Upper lobe of right lung (tissue), 1 donor: ENCODE results near the gene GDPD5. TPM values are rescaled to one million over a fixed set of nuclear protein-coding genes. Genes with fewer than 3 reads are reported as not detected.

Experiments
- ATAC-seq: fragments of 200-7000 bp; cut with Tn5 transposase; one replicate; pipeline ENCODE4 v1.9.1; 2020; ENCODE audit warnings: mild to moderate bottlenecking, moderate library complexity
- DNase-seq: peaks from one replicate; pipeline ENCODE4 v3.0.0-alpha.2; 2020
- H3K27ac ChIP-seq: fragments of 200-600 bp; one replicate; pipeline ENCODE4 v1.8.0; 2022
- H3K27me3 ChIP-seq: fragments of 200-600 bp; one replicate; pipeline ENCODE4 v1.8.0; 2022; ENCODE audit warnings: mild to moderate bottlenecking
- H3K36me3 ChIP-seq: fragments of 200-600 bp; one replicate; pipeline ENCODE4 v1.8.0; 2022
- H3K4me1 ChIP-seq: fragments of 200-600 bp; one replicate; pipeline ENCODE4 v1.8.0; 2022
- H3K4me3 ChIP-seq: fragments of 200-600 bp; one replicate; pipeline ENCODE4 v1.8.0; 2022; ENCODE audit warnings: mild to moderate bottlenecking
- H3K9me3 ChIP-seq: fragments of 200-600 bp; one replicate; pipeline ENCODE4 v1.8.0; 2022
- intact Hi-C: fragments of 100-400 bp; cut with DNase I; formaldehyde crosslinking; loops from one replicate; pipeline ENCODE4 v1.11.0; 2022
- total RNA-seq: library from RNA; stranded (reverse); fragmentation: NEBNext Ultra II Directional; extraction: Animal tissue kit (Norgen Biotek cat#: 25700); gene quantifications from one replicate; pipeline ENCODE4 v1.2.1, GENCODE V29; 2021
- TF ChIP-seq, protein P1 (sequence below): fragments of 200-600 bp; IDR thresholded peaks from one replicate; pipeline ENCODE4 v1.8.0; 2022; ENCODE audit warnings: antibody characterized with exemption
- donor health status: DM: no; HTN: yes; CAD: no; lungs with severe emphysema.

Gene GDPD5
- total RNA-seq, 1 donor from 2014 or later, result 19.3 TPM

DNA sequence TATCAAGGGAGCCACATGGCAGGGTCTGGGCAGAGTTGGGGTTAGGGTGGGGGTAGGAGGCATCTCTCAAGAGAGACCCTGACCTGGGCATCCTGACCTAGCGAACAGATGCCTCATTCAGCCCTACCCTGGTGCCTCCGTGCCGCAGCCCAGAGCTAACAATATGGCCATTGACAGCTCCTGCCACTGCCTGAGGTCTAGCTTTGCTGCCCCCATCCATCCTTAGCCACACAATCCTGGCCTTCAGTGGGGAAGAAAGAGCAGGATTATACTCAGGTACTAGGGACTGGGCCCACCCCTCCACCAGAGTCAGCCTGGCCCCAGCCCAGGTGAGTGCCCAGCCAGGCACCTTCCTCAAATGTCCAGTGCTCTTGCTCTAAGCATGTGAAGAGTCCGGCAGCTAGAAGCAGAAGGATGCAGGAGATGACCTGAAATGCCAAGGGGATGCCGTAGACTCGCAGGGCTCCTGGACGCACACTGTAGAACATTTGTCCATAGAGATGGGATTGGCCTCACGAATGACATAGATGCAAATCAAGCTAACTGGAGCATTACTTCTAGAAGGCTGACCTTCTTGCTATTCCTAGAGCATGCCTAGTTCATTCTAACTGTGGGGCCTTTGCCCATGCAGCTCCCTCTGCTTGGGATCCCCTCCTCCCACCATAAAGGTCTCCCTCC lies 23.0 kb upstream of the GDPD5 start:
- Histone ChIP-seq H3K9me3 (no peaks in the 10 kb centered on the region), H3K27me3 (no peaks in the 10 kb centered on the region), H3K4me3 (no peak overlapping the region), H3K4me1 (peaks cover 10% of the 10 kb centered on the region), H3K36me3 (no peaks in the 10 kb centered on the region), H3K27ac (no peak overlapping the region)
- ATAC-seq (no peak), DNase-seq (no peak)
- TF ChIP-seq, protein P1, sequence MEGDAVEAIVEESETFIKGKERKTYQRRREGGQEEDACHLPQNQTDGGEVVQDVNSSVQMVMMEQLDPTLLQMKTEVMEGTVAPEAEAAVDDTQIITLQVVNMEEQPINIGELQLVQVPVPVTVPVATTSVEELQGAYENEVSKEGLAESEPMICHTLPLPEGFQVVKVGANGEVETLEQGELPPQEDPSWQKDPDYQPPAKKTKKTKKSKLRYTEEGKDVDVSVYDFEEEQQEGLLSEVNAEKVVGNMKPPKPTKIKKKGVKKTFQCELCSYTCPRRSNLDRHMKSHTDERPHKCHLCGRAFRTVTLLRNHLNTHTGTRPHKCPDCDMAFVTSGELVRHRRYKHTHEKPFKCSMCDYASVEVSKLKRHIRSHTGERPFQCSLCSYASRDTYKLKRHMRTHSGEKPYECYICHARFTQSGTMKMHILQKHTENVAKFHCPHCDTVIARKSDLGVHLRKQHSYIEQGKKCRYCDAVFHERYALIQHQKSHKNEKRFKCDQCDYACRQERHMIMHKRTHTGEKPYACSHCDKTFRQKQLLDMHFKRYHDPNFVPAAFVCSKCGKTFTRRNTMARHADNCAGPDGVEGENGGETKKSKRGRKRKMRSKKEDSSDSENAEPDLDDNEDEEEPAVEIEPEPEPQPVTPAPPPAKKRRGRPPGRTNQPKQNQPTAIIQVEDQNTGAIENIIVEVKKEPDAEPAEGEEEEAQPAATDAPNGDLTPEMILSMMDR, result no peak
- intact Hi-C loops, result no loop called here

- intact Hi-C loops, result no loop called here
- Histone ChIP-seq H3K9me3 (no peaks in the 10 kb centered on the region), H3K36me3 (no peaks in the 10 kb centered on the region), H3K27ac (no peak overlapping the region), H3K4me1 (peaks cover 6% of the 10 kb centered on the region), H3K27me3 (no peaks in the 10 kb centered on the region), H3K4me3 (no peak overlapping the region)
- ATAC-seq (peak; percentile 95), DNase-seq (peak; percentile 82)
- TF ChIP-seq, protein P1, result peak; percentile 89
Observed at GRCh38 chr11:75547617-75548058, 21.9 kb upstream of the GDPD5 start.

DNA sequence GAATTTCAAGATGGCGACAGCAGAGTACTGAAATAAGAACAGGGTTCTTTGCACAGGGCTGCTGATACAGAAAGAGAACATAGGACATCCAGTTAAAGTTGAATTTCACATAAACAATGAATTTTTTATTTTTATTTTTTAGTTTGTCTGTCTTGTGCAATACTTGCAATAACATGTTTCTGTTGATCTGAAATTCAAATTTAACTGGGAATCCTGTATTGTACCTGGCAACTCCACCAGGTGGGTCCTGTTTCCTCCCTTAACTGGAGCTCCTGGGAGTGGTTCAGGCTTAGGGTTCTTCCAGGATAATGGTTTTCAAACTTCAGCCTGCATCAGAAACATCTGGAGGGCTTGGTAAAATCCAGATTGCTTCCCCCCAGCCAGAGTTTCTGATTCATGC lies 21.4 kb upstream of the GDPD5 start:
- Histone ChIP-seq H3K4me3 (no peak overlapping the region), H3K27ac (no peak overlapping the region), H3K4me1 (peaks cover 6% of the 10 kb centered on the region), H3K36me3 (no peaks in the 10 kb centered on the region), H3K9me3 (no peaks in the 10 kb centered on the region), H3K27me3 (no peaks in the 10 kb centered on the region)
- TF ChIP-seq, protein P1, result no peak
- ATAC-seq, result no peak
- no peak for DNase-seq
- intact Hi-C loops, result no loop called here

DNA sequence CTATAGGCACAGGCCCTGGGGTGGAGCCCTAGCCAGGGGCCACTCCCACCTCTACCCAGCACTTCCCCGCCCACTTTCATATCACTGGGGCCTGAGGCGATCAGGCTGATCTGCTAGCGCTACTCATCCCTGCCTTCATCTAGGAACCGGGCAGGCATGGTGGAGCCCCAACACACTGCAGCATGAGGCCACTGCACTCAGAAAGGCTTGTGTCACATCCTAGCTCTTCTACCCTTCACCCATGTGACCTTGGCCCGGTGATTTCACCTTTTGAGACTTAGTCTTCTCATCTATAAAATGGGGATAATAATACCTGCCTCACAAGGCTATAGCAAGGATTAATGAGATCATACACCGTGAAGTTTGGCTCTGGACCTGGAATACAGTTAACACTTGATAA lies 18.1 kb upstream of the GDPD5 start:
- no peak for DNase-seq
- Histone ChIP-seq H3K36me3 (no peaks in the 10 kb centered on the region), H3K4me3 (no peak overlapping the region), H3K9me3 (no peaks in the 10 kb centered on the region), H3K27me3 (no peaks in the 10 kb centered on the region), H3K4me1 (peaks cover 6% of the 10 kb centered on the region), H3K27ac (no peak overlapping the region)
- intact Hi-C loops, result no loop called here
- TF ChIP-seq, protein P1, result no peak
- ATAC-seq, result no peak

DNA sequence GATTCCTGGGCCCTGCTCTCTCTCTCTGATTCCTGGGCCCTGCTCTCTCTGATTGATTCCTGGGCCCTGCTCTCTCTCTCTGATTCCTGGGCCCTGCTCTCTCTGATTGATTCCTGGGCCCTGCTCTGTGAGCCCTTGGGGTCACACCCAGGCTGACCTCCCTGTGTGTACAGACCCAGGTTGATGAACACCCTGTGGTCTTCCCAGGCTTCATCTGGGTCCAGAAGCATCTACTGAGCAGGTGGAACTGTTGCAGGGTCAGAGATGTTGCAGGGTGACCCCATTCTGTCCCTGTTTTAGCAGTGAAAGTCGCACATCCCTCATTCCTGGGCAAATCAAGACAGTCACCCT lies 16.3 kb upstream of the GDPD5 start:
- H3K9me3 ChIP-seq, result no peaks in the 10 kb centered on the region
- DNase-seq (no peak), ATAC-seq (no peak)
- no peaks in the 10 kb centered on the region for H3K27me3 ChIP-seq
- H3K4me1 ChIP-seq, result no peaks in the 10 kb centered on the region
- no peak overlapping the region for H3K27ac ChIP-seq
- H3K4me3 ChIP-seq, result no peak overlapping the region
- TF ChIP-seq, protein P1, result no peak
- H3K36me3 ChIP-seq, result no peaks in the 10 kb centered on the region
- intact Hi-C loops, result no loop called here
